GM06990 (cell line): ENCODE results near the gene PPP2R2C.

Experiments
- DNase-seq: peaks from one replicate; pipeline ENCODE4 v3.0.0-alpha.2; 2011; ENCODE audit not compliant: insufficient read length; ENCODE audit errors: extremely low read depth
- H3K27me3 ChIP-seq: replicated peaks from 2 replicates; pipeline ENCODE4 v1.6.0; 2011; ENCODE audit warnings: low read length; ENCODE audit not compliant: control insufficient read depth, insufficient read depth
- H3K36me3 ChIP-seq: 2 replicates; pipeline ENCODE4 v1.5.1; 2011; ENCODE audit warnings: low read length; ENCODE audit not compliant: control insufficient read depth, insufficient read depth
- H3K4me3 ChIP-seq: replicated peaks from 2 replicates; pipeline ENCODE4 v1.5.1; 2011; ENCODE audit warnings: low read depth, mild to moderate bottlenecking, control low read depth, low read length
- TF ChIP-seq, protein P1 (sequence below): IDR thresholded peaks from 2 replicates; pipeline ENCODE4 v1.5.1; 2011; ENCODE audit warnings: low read length, control low read depth, mild to moderate bottlenecking, inconsistent platforms; ENCODE audit not compliant: insufficient read depth, poor library complexity, severe bottlenecking

Gene PPP2R2C

DNA sequence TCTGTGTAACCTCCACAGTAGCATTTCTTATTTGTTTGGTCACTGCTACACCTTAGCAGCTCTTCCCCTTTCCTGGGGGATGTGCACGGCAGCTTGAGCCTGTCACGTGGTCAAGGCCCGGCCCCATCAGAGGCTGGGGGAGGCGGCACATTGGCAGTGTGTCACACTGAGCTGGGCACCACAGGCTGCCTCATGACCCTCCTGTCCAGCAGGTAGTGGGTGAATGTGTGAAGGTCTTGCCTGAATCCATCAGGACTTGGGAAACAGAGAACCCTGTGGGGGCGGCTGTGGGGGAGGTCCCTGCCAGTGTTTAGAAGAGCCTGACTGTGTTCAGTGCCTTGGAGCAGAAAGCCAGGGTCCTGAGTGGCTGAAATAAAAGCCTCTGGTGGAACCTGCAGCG is 169.5 kb downstream of the PPP2R2C start:
- DNase-seq = no peak
- Histone ChIP-seq H3K27me3 (no peaks in the 10 kb centered on the region; the same call in none of the 2 replicates), H3K4me3 (no peak overlapping the region), H3K36me3 (peaks cover 6% of the 10 kb centered on the region)
- TF ChIP-seq, protein P1, sequence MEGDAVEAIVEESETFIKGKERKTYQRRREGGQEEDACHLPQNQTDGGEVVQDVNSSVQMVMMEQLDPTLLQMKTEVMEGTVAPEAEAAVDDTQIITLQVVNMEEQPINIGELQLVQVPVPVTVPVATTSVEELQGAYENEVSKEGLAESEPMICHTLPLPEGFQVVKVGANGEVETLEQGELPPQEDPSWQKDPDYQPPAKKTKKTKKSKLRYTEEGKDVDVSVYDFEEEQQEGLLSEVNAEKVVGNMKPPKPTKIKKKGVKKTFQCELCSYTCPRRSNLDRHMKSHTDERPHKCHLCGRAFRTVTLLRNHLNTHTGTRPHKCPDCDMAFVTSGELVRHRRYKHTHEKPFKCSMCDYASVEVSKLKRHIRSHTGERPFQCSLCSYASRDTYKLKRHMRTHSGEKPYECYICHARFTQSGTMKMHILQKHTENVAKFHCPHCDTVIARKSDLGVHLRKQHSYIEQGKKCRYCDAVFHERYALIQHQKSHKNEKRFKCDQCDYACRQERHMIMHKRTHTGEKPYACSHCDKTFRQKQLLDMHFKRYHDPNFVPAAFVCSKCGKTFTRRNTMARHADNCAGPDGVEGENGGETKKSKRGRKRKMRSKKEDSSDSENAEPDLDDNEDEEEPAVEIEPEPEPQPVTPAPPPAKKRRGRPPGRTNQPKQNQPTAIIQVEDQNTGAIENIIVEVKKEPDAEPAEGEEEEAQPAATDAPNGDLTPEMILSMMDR = no peak

DNA sequence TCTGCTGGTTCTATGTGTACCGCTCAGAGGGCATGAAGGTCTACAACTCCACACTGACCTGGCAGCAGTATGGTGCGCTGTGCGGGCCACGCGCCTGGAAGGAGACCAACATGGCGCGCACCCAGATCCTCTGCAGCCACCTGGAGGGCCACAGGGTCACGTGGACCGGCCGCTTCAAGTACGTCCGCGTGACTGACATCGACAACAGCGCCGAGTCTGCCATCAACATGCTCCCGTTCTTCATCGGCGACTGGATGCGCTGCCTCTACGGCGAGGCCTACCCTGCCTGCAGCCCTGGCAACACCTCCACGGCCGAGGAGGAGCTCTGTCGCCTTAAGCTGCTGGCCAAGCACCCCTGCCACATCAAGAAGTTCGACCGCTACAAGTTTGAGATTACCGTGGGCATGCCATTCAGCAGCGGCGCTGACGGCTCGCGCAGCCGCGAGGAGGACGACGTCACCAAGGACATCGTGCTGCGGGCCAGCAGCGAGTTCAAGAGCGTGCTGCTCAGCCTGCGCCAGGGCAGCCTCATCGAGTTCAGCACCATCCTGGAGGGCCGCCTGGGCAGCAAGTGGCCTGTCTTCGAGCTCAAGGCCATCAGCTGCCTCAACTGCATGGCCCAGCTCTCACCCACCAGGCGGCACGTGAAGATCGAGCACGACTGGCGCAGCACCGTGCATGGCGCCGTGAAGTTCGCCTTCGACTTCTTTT is 170.5 kb downstream of the PPP2R2C start:
- TF ChIP-seq, protein P1 = no peak
- no peaks in the 10 kb centered on the region; the same call in none of the 2 replicates for H3K27me3 ChIP-seq
- peaks cover 6% of the 10 kb centered on the region for H3K36me3 ChIP-seq
- no peak for DNase-seq
- H3K4me3 ChIP-seq = no peak overlapping the region

DNA sequence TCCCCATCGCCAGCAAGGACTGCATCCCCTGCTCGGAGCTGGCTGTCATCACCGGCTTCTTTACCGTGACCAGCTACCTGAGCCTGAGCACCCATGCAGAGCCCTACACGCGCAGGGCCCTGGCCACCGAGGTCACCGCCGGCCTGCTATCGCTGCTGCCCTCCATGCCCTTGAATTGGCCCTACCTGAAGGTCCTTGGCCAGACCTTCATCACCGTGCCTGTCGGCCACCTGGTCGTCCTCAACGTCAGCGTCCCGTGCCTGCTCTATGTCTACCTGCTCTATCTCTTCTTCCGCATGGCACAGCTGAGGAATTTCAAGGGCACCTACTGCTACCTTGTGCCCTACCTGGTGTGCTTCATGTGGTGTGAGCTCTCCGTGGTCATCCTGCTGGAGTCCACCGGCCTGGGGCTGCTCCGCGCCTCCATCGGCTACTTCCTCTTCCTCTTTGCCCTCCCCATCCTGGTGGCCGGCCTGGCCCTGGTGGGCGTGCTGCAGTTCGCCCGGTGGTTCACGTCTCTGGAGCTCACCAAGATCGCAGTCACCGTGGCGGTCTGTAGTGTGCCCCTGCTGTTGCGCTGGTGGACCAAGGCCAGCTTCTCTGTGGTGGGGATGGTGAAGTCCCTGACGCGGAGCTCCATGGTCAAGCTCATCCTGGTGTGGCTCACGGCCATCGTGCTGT is 171.2 kb downstream of the PPP2R2C start:
- DNase-seq = no peak
- Histone ChIP-seq H3K27me3 (no peaks in the 10 kb centered on the region), H3K36me3 (peaks cover 6% of the 10 kb centered on the region)

DNA sequence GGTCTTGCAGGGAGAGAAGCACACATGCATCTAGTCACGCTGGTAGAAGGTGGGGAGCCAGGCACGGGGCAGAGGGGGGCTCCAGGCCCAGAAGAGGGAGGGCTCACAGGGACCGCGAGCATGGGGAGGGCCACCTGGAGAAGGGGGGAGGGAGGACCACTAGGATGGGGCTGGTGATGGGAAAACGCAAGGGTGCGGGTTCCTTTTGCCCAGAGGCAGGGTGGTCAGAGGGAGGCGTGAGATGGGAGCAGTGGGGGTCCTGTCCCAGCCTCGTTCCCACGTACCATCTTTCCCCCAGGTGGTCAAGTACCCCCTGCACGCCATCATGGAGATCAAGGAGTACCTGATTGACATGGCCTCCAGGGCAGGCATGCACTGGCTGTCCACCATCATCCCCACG is 172.1 kb downstream of the PPP2R2C start:
- Histone ChIP-seq H3K27me3 (no peaks in the 10 kb centered on the region), H3K4me3 (no peak overlapping the region), H3K36me3 (peaks cover 6% of the 10 kb centered on the region)
- TF ChIP-seq, protein P1 = no peak
- no peak for DNase-seq

More for the DNA sequence above, 171.2 kb downstream of the PPP2R2C start:
- H3K4me3 ChIP-seq = no peak overlapping the region
- TF ChIP-seq, protein P1 = no peak

DNA sequence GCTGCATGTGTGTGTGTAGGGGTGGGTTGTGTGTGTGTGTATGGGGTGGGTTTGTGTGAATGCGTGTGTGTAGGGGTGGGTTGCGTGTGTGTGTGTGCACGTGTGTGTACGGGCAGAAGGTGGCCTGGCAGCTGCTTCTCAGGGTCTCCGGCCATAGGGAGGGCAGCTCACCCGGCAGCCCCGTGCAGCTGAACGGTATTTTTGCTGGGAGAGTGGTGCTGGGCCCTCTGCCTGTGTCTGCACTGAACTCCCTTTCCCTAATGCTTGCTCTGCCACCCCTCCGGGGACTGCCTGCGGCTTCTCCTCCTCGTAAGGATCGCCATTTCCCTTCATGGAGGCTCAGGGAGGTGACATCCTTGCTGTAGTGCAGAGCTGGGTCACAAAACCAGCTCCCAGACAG is 172.5 kb downstream of the PPP2R2C start:
- no peaks in the 10 kb centered on the region for H3K27me3 ChIP-seq
- H3K4me3 ChIP-seq = no peak overlapping the region
- no peak for DNase-seq
- TF ChIP-seq, protein P1 = no peak
- peaks cover 8% of the 10 kb centered on the region for H3K36me3 ChIP-seq
